ENCODE measurements around the gene SLC28A3. TPM values are rescaled to one million over a fixed set of nuclear protein-coding genes. Genes with fewer than 3 reads are reported as not detected.
"Not testable (repeated sequence)": the region's sequence is repeated elsewhere in the genome, so short reads cannot be mapped to it uniquely, and the experiment has no call there.

Gene SLC28A3
- total RNA-seq, result 1 to 10 TPM in 2 of 6 donors, under 1 TPM in 4; 0.11 to 3.6 (median 0.38) TPM

DNA sequence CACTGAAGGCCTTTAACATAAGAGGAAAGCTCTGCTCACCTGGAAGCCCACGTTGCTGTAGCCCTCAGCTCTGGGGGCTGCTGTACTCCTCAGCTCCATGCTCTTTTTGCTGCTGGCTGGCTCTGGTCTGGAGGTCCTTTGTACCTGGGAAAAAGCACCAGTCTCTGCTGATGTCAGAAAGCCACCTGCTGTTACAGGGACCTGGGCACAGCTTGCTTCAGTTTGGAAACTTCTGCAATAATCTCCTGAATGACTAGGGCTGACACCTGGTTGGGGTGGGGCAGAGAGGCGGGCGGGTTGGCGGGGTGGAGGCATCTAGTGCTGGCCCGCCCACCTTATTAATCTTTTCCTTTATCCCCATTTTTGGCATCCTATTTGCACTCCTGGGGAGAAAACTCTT, at the start of gene SLC28A3:
SLC28A3 (minus strand) TSS at position 224 of the 400 bp plus-strand sequence; CDS start at position 99, 125 bp downstream.
- H3K27ac ChIP-seq, result no peak within 1 kb of the TSS
- 82% methylated on average over 5 of the region's 5 CpGs for WGBS, 2 donors
- DNase-seq, result peak in 1 of 2 donors; percentile 25

DNA sequence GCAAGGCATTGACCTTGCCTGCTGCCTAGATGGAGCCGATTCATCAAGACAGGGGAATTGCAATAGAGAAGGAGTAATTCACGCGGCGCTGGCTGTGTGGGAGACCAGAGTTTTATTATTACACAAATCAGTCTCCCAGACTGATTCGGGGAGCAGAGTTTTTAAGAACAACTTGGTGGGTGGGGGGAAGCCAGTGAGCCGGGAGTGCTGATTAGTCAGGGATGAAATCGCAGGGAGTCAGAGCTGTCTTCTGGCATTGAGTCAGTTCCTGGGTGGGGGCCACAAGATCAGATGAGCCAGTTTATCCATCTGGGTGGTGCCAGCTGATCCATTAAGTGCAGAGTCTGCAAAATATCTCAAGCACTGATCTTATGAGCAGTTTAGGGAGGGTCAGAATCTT, 49.7 kb upstream of the SLC28A3 start:
- H3K36me3 ChIP-seq, result not testable (repeated sequence)

More for the DNA sequence above, at the start of gene SLC28A3:
- no peak for TF ChIP-seq POLR2AphosphoS5 (IDR thresholded peaks at IDR 0.05)
- Histone ChIP-seq H3K4me1 (no peaks in the 10 kb centered on the region), H3K27me3 (no peaks in the 10 kb centered on the region), H3K36me3 (no peaks in the 10 kb centered on the region), H3K4me3 (no peak within 1 kb of the TSS), H3K9me3 (no peaks in the 10 kb centered on the region)
- ATAC-seq (ENCODE audit: low FRiP score in 2 of 2), result no peak

GRCh38 chr9:84387821-84388220, 47.3 kb upstream of the SLC28A3 start:
- DNase-seq (no peak), ATAC-seq (ENCODE audit: low FRiP score in 2 of 2) (no peak)
- no peaks in the 10 kb centered on the region for H3K27me3 ChIP-seq
- H3K36me3 ChIP-seq, result no peaks in the 10 kb centered on the region
- H3K4me3 ChIP-seq, result no peak overlapping the region
- no peak overlapping the region for H3K27ac ChIP-seq
- TF ChIP-seq POLR2AphosphoS5 (IDR thresholded peaks at IDR 0.05) (no peak), POLR2A (IDR thresholded peaks at IDR 0.05) (no peak), EP300 (IDR thresholded peaks at IDR 0.05) (no peak), CTCF (IDR thresholded peaks at IDR 0.05) (no peak)
- H3K4me1 ChIP-seq, result no peaks in the 10 kb centered on the region
- H3K9me3 ChIP-seq, result no peaks in the 10 kb centered on the region
- WGBS, 2 donors, result 75 to 78% methylated on average over 5 of the region's 5 CpGs

More for the DNA sequence above, 49.7 kb upstream of the SLC28A3 start:
- 51 to 86% methylated on average over 7 of the region's 7 CpGs for whole genome bisulfite sequencing, 2 donors
- not testable (repeated sequence) for DNase-seq; H3K4me3 ChIP-seq; H3K27ac ChIP-seq; H3K9me3 ChIP-seq; H3K27me3 ChIP-seq; ATAC-seq (ENCODE audit: low FRiP score in 2 of 2); H3K4me1 ChIP-seq

DNA sequence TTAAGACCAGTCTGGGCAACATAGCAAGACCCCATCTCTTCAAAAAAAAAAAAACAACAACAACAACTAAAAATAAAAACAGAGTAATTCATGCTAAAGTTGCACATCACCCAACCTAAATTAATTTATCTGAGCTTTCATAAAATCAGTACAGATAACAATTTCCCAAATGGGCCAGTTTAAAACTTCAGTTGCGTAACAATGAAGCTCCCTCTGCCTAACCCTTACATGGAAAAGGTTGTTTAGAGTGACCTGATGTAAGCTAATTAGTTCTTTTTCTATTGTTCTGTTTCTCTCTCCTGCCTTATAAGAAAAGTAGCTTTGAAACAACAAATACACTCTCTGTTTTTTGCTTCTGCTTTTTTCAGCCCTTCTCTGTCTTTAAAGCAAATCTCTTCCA, 46.2 kb upstream of the SLC28A3 start:
- H3K4me3 ChIP-seq, result no peak overlapping the region
- 98 to 100% methylated on average over 1 of the region's 1 CpG for WGBS, 2 donors
- no peak overlapping the region for H3K27ac ChIP-seq
- H3K9me3 ChIP-seq, result no peaks in the 10 kb centered on the region
- TF ChIP-seq POLR2A (IDR thresholded peaks at IDR 0.05), result no peak
- TF ChIP-seq EP300 (IDR thresholded peaks at IDR 0.05), result no peak
- no peak for TF ChIP-seq POLR2AphosphoS5 (IDR thresholded peaks at IDR 0.05)
- TF ChIP-seq CTCF (IDR thresholded peaks at IDR 0.05), result no peak
- no peaks in the 10 kb centered on the region for H3K36me3 ChIP-seq
- no peaks in the 10 kb centered on the region for H3K4me1 ChIP-seq
- ATAC-seq (ENCODE audit: low FRiP score in 2 of 2) (no peak), DNase-seq (no peak)
- no peaks in the 10 kb centered on the region for H3K27me3 ChIP-seq

DNA sequence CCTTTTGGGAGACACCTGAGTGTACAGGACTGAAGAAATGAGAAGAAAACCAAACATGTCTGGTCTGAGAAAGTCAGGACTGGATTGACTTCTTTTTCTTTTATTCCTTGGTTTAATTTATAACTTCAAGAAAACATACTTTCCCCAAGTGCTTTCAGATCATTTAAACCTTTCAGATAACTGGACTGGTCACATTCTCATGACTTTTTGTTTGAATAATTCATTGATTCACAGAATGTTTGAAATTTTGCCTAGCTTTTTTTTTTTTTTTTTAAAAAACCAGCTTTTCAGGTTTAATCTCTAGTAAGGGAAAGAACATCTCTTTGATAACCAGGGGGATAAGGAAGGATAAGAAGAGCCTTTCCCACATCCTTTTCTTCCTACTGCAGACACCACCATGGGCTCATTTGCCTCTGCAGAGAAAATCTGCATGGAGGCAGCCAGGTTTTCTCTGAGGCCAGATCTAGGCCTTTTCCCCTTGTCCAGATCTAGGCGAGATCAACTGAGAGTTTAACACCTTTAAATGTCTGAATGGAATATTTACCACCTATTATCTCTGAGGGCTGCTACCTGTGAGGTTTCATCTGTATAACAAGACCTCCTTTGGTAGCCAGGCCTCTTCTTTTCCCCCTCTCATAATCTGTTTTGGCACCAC, 45.0 kb upstream of the SLC28A3 start:
- Histone ChIP-seq H3K9me3 (no peaks in the 10 kb centered on the region), H3K36me3 (no peaks in the 10 kb centered on the region), H3K27me3 (no peaks in the 10 kb centered on the region), H3K4me3 (no peak overlapping the region), H3K27ac (no peak overlapping the region), H3K4me1 (no peaks in the 10 kb centered on the region)
- ATAC-seq (ENCODE audit: low FRiP score in 2 of 2) (no peak), DNase-seq (no peak)
- WGBS, 2 donors, result 42 to 67% methylated on average over 1 of the region's 1 CpG
- TF ChIP-seq POLR2AphosphoS5 (IDR thresholded peaks at IDR 0.05), result no peak
- no peak for TF ChIP-seq EP300 (IDR thresholded peaks at IDR 0.05)
- TF ChIP-seq CTCF (IDR thresholded peaks at IDR 0.05), result no peak
- TF ChIP-seq POLR2A (IDR thresholded peaks at IDR 0.05), result no peak

DNA sequence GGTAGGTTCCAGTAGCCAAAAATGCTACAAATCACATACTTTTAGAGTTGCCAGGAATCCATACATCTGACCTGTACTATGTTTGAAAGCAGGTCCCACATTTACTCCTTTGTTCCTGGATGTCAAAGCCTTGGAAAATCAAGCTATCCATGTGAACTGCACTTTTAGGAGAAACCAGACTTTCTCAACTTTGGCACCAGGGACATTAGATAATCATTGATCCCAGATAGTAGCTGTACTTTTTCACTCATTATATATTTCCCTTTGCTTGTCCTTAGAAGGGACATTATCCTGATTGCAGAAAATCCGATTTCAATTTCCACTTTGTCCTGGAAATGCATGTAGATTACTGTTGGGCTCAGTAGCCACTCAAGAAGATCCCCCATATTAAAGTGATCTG, 44.1 kb upstream of the SLC28A3 start:
- TF ChIP-seq CTCF (IDR thresholded peaks at IDR 0.05) (no peak), POLR2AphosphoS5 (IDR thresholded peaks at IDR 0.05) (no peak), EP300 (IDR thresholded peaks at IDR 0.05) (no peak), POLR2A (IDR thresholded peaks at IDR 0.05) (no peak)
- H3K27me3 ChIP-seq, result no peaks in the 10 kb centered on the region
- H3K4me1 ChIP-seq, result no peaks in the 10 kb centered on the region
- H3K4me3 ChIP-seq, result no peak overlapping the region
- DNase-seq, result no peak
- no peak overlapping the region for H3K27ac ChIP-seq
- H3K36me3 ChIP-seq, result no peaks in the 10 kb centered on the region
- ATAC-seq (ENCODE audit: low FRiP score in 2 of 2), result no peak
- WGBS, 2 donors, result 84 to 85% methylated on average over 1 of the region's 1 CpG
- no peaks in the 10 kb centered on the region for H3K9me3 ChIP-seq

Data from upper lobe of left lung (tissue), 6 donors.